GM18907 (cell line): Measurements from ENCODE around the gene FBXW8.

Experiments
- ATAC-seq: cut with Tn5 transposase; IDR thresholded peaks from one replicate; pipeline ENCODE4 v1.9.1; 2021; ENCODE audit warnings: mild to moderate bottlenecking, moderate library complexity; ENCODE audit not compliant: unreplicated experiment

FBXW8 gene

DNA sequence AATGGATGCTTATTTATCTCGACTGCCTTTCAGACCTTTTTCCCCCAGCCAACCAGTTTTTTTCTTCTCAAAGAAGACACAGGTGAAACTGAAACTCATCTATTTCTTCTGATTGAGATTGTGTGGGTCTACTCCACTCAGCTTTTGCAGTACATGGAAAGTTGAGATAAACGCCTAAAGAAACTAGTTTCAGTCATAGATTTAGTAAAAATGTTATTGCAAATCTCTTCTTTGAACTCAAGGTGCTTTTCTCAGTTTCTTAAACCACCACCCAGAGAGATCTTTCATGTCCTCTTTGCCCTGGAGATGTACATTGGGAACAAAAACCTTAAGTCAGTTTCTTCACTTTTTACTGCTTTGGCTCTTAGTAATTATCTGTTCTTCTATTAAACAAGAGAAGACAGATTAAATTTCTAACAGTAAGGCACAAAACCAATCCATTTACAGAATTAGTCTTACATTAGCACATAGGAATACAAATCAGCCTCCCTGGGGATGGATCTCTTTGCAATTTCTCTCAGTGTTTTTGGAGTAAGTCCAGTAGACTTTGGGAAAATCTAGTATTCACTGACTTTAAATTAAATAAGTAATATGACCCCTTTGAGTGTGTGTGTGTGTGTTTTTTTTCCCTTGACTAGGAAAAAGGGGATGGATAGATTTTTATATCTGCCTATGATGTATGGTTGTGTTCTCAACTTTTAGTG lies 11.6 kb downstream of the FBXW8 start:
- peak; percentile 42 for ATAC-seq

DNA sequence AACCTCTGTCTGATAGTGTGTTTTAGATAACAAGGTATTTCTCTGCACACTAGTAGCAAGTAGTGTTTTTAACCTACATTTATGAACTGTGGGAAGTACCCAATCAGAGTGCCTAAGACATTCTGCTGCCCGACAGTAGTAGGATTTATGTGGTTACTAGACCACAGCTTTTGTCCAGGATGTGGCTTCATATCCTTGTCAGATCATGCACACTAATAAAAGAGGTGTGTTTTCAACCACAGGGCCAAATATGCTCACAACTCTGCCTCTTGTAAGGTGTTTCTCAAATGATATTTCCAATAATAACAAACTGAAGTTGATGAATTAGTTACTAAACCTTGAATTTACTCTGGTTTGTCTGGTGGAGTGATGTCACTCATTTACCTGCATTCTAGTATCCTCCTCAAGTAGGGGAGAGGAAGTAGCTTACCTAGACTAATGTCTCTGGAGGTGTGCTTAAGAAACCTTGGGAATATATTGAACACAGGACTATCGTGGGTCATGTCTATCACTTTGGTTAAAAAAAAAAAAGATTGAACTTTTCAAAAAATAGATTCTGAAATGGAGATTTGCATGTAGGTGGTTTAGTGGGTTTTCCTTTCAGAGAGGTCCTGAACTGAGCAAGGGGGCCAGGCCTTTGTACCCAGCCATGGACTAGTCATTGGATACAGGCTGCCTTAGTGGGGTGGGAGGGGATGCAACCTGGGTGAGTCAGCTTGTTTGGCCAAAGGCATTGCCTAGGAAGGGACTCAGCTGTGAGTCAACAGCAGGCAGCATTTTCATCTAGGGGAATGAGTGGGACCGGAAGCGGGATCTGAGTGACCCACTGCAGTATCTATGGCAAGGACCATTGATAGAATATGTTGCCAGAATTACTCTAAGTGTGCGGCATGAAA lies 14.1 kb downstream of the FBXW8 start:
- ATAC-seq, result peak; percentile 86

DNA sequence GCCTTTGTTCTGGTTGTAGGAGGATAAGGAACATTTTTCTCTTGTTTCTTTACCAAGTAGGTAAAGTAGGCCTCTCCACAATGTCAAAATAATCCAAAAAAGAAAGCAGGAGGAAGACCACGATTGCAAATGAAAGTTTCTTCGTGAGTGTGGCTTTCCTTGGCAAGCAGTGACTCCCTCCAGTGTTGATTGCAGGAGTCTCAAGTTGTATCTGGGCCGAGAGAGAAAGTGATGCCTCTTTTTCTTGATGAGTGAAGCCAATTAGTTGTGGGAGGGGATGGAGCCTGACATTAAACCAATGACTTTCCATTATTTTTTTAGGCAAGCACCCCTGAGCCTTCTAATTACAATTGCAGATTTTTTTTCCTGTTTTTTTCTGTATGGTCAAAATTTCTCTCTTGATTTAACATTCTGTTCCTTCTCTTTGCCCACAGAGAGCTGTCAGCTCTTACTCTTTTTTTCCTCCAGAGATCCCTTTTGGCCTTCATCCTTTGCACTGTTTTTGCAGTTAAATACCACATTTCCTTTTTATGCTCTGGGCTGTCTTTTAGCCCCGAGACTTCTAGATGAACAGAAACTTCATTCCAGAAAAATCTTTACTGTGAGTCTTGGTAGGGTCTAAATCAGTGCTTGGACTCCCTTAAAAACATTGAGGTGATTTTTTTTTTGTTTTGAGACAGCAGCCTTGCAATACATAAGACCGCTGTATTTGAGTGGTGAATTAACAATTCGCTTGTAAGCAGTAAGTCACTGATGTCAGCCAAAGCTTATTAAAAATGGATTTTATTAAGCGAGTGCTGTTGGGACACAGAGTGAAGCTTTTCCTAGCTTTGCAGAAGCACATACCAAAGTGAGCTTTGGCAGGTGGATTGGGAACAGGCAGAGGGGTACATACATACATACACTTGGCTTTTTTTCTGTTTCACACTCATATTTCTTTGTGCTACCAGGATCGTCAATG lies 15.8 kb downstream of the FBXW8 start:
- ATAC-seq, result no peak

DNA sequence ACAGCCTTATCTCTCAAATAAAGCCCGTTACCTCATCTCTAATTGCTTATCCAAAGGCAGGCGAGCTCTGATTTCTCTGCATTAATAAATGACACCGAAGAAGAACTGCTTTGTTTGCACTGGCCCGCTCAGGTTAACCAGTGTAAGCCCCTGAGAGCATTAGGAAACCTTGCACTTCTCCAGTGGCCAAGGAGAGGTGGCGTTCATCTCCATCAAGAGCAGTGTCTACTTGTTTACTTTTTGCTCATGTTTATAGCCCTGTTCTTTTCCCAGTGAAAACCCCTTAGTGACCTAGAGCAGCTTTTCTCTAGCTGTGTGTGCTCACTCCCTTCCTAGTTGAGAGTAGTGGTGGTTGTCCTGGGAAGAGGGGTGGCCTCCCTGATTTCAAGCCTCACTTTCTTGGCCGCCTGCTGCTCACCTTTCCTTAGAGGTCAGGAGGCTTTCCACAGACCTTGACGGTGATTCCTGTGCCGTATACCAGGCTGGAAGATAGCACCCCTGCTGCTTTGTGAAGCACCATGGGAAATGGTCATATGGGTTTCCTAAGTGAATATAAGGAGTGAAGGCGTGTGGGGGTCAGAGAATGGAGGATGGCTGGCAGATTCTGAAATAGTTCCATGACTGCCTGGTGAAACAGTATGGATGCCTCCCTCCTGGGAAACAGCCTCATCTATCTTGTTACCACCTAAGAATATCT lies 16.6 kb downstream of the FBXW8 start:
- ATAC-seq, result no peak

DNA sequence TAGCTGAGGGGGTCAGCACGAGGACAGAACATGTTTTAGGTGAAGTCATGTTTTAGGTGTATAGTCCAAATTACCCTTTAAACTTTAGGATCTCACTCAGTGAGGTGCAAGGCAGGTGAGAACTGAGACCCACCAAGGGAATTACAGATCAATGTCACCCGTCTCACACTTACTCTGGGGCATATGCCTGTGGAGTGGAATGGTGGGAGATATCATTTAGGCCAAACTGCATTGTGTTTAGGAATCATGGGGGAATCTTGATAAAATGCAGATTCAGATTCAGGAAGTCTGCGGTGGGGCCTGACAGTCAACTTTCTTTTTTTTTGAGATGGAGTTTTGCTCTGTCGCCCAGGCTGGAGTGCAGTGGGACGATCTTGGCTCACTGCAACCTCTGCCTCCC lies 17.8 kb downstream of the FBXW8 start:
- ATAC-seq, result no peak

DNA sequence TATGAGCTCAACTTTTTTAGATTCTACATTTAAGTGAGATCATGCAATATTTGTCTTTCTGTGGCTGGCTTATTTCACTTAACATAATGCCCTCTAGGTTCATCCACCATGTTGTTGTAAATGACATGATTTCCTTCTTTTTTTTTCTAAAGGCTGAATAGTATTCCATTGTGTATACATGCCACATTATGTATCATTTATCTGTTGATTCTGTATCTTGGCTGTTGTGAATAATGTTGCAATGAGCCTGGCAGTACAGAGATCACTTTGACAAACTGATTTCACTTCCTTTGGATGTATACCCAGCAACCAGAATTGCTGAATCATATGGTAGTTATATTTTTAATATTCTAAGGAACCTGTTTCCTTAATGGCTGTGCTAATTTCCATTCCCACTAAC lies 19.1 kb downstream of the FBXW8 start:
- no peak for ATAC-seq

DNA sequence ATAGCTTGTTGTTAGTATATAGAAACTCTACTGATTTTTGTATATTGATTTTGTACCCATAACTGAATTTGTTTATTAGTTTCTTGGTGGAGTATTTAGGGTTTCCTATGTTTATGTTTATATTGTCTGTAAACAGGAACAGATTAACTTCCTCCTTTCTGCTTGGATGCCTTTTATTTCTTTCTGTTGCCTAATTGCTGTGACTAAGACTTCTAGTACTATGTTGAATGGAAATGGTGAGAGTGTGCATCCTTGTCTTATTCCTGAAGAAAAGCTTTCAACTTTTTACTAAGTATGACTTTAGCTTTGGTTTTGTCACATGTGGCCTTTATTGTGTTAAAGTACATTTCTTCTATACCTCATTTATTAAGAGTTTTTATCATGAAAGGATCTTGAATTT lies 20.9 kb downstream of the FBXW8 start:
- ATAC-seq, result no peak

DNA sequence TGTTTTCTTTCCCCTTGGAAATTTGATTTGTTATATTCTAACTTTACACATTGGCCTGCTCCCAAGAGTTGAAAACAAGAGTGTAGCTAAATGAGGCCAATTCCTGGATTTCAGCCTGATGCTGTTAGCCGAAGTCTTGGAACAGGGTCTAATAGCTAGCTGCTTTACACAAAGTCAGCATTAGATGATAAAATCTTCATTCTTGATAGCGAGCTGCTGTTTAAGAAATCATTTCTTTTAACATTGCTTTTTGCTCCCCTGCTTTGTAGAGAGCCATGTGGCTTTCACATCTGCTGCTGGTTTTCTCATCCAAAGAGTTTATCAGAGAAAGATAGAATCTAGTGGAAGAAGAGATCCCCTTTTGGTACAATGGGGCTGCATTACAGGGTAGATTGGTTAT lies 22.3 kb downstream of the FBXW8 start:
- no peak for ATAC-seq

DNA sequence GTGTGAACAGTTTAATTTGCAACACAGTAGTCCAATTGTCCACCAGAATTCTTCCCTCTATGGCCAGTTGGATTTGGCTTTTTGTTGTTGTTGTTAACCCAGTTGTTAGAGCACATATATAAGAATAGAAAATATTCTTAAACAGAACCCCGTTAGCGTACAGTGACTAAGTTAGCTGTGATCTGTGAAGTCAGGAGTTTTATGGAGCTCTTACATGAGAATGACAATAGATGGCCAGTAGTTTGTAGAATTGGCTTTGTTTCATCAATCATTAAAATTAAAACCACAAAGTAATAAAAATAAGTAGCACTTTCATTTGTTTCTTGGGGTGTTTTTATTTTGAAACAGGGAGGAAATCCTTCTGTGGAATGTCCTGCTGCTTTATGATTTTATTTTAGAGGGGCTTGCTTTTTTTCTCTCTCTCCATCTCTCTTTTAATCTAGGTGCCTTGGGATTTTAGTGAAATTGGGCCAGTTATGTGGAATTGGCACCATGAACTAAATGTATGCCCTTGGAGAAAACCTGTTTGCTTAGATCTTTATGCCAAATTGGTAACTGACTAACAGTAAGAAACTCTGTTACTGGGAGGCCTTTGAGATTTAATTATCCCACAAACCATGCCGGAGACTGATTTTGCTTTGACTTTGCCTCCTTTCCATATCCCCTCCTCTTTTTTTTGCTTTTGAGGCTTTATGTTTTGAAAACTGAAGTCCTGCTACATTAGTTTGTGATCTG lies 22.9 kb downstream of the FBXW8 start:
- no peak for ATAC-seq

DNA sequence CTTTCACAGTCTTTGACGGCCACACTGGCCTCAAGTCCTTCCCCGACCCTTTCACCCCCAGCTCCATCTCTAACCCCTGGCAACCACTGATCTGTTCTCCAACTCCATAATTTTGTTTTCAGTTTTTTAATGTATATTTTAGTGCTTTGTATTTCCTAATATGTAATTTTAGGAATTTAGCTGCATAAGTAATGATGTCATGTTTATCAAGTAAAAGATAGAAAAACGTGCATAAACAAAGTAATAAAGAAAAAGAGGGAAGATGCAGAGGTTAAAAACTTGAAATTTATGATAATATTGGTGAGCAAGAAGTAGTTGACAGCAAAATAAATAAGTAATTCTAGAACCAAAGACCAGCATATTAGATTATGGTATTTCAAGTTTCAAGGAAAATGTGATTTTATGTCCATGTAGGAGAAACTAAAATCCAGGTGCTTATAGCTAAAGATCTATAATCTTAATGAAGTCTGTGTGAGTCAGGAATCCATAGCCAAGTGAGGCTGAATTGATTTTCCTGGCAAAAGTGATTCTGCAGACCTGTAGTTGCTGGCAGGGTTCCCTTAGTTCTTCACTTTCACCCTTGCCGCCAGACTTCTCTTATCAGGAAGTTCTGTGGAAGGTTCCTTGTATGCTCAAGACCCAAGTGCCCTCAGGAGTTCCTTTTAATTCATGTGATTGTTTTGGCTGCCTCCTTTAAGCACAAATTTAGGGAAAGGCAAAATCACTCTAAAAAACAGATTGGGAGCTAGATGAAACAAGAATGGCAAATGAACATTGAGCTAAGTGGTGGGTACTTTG lies 24.4 kb downstream of the FBXW8 start:
- no peak for ATAC-seq

DNA sequence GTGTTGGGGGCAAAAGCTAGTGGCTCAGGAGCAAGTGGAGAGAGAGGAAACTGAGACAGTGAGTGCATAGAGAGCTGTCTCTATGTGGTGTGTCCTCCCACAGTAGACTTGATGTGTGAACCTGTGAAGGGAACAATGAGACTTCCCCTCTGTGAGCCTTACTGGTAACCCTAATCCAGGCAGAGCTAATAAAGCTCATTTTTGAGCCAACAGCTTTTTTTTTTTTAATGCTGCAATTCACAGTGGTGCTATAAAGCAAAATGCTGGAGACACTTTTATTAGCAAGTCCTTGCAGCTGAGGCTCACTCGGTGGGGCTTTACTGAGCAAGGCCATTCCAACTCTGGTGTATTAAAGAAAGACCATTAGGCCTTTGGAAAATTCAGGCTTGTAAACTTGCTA lies 26.9 kb downstream of the FBXW8 start:
- no peak for ATAC-seq

DNA sequence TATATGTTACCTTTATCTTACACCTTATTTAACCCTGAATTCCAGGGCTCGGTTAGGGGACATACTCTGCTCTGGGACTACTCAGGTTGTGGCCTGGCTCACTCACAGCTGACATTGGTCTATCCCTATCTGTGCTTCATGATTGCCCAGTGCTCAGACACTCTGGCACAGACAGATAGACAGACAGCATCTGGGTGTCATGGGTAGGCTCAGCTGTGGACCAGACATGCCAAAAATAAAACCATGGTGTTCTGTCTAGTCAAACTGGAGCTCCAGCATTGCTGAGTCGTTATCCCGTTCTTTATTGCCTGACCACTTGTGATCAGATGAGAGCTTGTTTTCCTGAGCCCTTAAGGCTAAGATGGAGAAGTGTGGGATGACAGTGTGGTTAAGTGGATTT lies 29.0 kb downstream of the FBXW8 start:
- no peak for ATAC-seq

DNA sequence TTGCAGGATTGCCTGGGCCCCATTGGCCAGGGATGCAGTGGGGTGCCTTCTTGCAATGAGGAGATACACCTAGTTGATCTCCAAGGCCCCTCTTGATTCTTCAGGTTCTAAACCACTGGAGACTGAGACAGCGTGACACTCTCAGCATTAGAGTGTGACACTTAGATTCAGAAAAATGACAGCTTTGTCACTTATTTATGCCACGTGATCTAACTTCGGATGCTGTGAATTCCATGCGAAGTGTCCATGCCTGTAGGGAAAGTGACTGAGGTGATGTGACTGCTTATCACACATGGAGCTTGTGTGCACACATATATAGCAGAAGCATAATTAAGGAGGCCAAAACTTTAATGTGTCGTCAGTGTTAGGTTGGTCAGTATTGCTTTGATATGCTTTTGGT lies 30.4 kb downstream of the FBXW8 start:
- no peak for ATAC-seq

DNA sequence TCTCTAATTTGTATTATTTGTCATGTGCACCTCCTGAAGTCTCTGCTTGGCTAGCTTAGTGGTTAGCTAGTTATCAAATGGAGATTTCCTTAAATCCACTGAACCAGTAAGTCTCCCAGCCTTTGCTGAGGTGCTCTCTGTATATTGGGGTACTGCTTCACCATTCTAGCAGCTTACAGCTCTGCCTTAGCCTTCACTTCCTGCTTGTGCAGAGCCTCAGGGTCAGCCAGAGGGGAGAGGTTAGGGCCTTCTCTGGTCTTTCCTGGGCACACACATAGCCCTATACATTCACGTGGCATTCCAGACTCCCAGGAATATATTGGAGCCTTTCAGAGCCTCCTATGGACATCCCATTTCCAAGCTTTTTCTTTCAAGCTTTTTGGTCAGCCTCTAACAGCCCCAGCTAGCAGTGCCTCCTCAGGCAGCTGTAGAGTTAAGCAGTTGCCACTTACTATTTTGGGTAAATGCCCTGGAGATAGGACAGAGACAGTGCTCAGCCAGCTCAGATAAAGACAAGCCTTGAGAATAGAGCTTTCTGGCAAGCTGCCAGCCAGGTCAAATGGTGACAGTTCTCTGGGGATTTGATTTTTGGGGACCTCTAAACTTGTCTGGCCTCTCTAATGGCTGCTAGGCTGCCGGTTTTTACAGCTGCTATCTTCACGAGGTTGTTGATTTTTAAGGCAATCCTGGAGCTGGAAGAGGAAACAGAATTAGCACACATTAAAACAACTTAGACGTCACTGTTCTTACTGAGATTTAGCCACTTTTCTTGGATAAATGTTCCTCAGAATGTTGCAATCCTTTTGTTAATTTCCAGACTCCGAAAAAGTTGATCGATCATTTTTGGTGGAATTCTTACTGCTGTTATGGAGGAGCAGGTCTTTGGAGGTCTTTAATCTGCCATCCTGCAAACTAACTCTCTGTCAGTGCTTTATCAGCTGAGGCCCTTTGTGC lies 32.9 kb downstream of the FBXW8 start:
- ATAC-seq, result no peak

DNA sequence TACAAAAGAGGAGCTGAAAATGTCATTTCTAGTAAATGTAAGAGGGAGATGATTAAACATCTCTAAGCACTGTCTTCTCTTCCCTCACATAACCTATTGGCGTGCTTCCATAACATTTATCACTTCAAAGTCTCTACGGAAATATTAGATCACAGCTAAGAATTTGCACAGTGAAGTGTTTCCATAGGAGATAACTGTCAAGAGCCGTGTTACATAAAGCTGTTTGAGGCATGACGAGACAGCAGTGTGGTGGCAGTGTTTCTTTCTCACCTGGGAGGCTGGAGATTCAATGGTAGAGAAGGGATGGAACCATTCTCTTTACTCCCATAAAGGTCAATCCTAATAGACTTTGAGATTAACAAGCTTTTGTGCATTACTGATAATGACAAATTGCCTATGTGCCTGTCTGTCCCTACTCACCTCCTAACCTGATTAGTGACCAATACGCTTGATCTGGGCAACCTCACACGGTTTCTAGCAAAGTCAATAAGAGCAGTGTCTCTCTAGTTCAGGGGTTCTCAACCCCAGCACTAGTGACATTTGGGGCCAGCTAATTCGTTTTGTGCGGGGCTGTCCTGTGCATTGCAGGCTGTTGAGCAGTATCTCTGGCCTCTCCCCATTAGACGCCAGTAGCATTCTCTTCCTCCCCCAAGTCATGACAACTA lies 35.3 kb downstream of the FBXW8 start:
- ATAC-seq, result no peak

DNA sequence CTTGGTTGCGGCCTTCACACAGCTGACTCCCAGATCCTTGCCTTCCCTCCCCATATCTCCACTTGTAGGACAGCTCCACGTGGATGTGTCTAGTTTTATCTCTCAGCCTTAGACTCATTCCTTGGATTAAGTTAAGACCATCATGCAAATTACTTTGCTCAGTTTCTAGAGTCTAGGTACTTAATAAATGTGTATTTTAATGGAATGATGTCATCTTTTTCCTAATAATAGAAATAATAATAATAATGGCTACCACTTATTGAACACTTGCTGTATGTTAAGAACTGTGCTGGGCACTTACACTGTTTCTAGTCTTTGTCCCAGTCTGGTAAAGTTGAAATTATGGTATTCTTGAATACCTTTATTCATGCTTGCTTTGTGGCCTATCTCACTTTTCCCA lies 37.5 kb downstream of the FBXW8 start:
- ATAC-seq, result no peak

DNA sequence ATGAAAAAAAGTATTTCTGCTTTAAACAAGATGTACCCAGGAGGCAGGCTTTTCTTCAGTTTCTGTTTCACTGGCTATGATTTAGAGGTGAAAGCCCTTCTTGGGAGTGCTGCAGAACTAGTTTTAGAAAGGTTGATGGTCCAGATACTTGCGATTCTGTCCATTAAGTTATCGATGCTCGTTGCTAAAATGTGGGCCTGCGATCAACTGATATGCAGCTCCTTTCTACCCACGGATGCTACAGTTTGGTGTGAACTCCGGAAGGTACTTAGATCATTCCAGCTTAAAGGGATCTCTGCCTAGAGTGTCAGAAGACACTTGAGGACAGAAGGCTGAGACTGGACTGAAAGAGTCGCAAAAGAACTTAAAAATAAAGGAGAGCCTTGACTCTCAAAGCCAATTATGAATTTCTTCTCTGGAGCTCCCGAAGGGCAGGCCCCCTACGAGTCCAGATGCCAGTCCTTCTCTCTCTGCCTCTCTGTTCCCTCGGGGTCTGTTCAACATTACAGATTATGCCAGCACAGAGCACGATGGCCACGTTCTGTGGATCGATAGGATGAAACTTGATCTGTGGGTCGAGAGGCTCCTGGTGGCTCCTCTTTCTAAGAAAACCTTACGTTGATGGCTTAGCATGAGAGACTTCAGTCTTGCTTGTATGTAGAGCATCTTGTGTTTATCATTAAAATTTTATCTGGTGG lies 40.0 kb downstream of the FBXW8 start:
- ATAC-seq, result no peak
